Measurements from ENCODE around the gene DSG1. TPM values are rescaled to one million over a fixed set of nuclear protein-coding genes. Genes with fewer than 3 reads are reported as not detected.

The DSG1 gene
- total and polyA plus RNA-seq, 4 donors = not detected

DNA sequence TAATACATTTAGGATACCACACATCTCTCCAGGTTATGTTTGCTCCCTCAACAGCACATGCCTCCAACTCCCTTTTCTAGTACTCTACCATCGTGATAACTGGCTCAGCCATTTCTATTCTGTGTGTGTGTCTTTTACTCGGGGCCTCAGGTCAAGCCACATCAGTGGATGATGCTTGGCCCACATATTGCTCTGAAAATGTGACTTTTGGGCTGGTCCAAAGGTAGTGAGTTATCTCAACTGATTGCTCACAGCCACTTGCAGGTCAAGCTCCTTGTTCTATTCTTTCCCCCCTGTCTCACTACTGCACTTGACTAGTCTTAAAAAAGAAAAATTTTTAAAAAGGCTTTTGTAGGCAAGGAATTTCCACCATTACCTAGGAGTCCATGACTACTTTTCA is 64.1 kb downstream of the DSG1 start:
- no peak overlapping the region for H3K27ac ChIP-seq (ENCODE audit: low read depth in 1 of 2, low read length in 1 of 2)
- H3K9ac ChIP-seq (ENCODE audit: insufficient read depth in 1 of 2, low read length in 2 of 2) = no peak overlapping the region
- no peak for ATAC-seq (ENCODE audit: insufficient read depth, low FRiP score)
- no peaks in the 10 kb centered on the region for H3K4me1 ChIP-seq (ENCODE audit: control insufficient read depth in 5 of 5, insufficient read depth in 5 of 5, low read length in 5 of 5)
- H3K36me3 ChIP-seq (ENCODE audit: control insufficient read depth in 4 of 4, insufficient read depth in 4 of 4, low read length in 4 of 4) = no peaks in the 10 kb centered on the region
- TF ChIP-seq, protein P1, sequence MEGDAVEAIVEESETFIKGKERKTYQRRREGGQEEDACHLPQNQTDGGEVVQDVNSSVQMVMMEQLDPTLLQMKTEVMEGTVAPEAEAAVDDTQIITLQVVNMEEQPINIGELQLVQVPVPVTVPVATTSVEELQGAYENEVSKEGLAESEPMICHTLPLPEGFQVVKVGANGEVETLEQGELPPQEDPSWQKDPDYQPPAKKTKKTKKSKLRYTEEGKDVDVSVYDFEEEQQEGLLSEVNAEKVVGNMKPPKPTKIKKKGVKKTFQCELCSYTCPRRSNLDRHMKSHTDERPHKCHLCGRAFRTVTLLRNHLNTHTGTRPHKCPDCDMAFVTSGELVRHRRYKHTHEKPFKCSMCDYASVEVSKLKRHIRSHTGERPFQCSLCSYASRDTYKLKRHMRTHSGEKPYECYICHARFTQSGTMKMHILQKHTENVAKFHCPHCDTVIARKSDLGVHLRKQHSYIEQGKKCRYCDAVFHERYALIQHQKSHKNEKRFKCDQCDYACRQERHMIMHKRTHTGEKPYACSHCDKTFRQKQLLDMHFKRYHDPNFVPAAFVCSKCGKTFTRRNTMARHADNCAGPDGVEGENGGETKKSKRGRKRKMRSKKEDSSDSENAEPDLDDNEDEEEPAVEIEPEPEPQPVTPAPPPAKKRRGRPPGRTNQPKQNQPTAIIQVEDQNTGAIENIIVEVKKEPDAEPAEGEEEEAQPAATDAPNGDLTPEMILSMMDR (IDR thresholded peaks at IDR 0.05; ENCODE audit: control extremely low read depth, extremely low read depth) = no peak
- 90 to 93% methylated on average over 2 of the region's 2 CpGs for WGBS, 2 donors
- no peak for DNase-seq
- H3K9me3 ChIP-seq (ENCODE audit: control insufficient read depth in 4 of 4, insufficient read depth in 3 of 4, low read length in 3 of 4) = no peaks in the 10 kb centered on the region
- H3K27me3 ChIP-seq (ENCODE audit: control insufficient read depth in 3 of 3, insufficient read depth in 3 of 3, low read length in 2 of 3) = no peaks in the 10 kb centered on the region
- H3K4me3 ChIP-seq = no peak overlapping the region

DNA sequence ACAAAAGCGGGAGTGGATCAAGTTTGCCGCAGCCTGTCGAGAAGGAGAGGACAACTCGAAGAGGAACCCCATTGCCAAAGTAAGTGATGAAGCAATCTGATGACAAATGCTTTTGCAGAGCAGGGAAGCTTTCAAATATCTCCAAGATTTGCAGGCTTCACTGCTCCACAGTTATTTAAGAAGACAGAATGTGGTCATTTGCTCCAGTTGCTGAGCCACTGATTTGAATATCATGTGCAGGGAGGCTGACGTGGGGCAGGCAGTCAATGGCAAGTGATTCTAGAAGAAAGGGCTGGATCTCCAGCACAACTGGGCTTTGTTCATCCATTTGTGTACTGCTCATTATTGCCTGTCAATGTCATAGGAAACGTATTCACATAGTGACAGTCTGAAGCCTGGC is 68.8 kb downstream of the DSG1 start:
- no peaks in the 10 kb centered on the region for H3K27me3 ChIP-seq (ENCODE audit: control insufficient read depth in 3 of 3, insufficient read depth in 3 of 3, low read length in 2 of 3)
- WGBS, 2 donors = 78 to 86% methylated on average over 6 of the region's 6 CpGs
- no peaks in the 10 kb centered on the region for H3K36me3 ChIP-seq (ENCODE audit: control insufficient read depth in 4 of 4, insufficient read depth in 4 of 4, low read length in 4 of 4)
- H3K9ac ChIP-seq (ENCODE audit: insufficient read depth in 1 of 2, low read length in 2 of 2) = no peak overlapping the region
- H3K4me1 ChIP-seq (ENCODE audit: control insufficient read depth in 5 of 5, insufficient read depth in 5 of 5, low read length in 5 of 5) = no peaks in the 10 kb centered on the region
- no peaks in the 10 kb centered on the region for H3K9me3 ChIP-seq (ENCODE audit: control insufficient read depth in 4 of 4, insufficient read depth in 3 of 4, low read length in 3 of 4)
- TF ChIP-seq, protein P1 (IDR thresholded peaks at IDR 0.05; ENCODE audit: control extremely low read depth, extremely low read depth) = no peak
- H3K4me3 ChIP-seq = no peak overlapping the region
- DNase-seq (no peak), ATAC-seq (ENCODE audit: insufficient read depth, low FRiP score) (no peak)
- no peak overlapping the region for H3K27ac ChIP-seq (ENCODE audit: low read depth in 1 of 2, low read length in 1 of 2)

DNA sequence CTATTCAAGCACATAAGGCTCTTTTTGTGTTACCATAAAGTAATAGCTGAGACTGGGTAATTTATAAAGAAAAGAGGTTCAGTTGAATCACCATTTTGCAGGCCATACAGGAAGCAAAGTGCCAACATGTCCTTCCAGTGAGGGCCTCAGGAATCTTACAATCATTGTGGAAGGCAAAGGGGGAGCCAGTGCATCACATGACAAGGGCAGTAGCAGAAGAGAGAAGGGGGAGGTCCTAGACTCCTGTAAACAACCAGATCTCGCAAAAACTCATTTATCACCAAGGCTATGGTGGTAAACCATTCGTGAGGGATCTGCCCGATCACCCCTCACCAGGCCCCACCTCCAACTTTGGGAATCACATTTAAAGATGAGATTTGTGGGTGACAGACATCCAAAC is 75.3 kb downstream of the DSG1 start:
- H3K4me3 ChIP-seq = no peak overlapping the region
- TF ChIP-seq, protein P1 (IDR thresholded peaks at IDR 0.05; ENCODE audit: control extremely low read depth, extremely low read depth) = no peak
- H3K9me3 ChIP-seq (ENCODE audit: control insufficient read depth in 4 of 4, insufficient read depth in 3 of 4, low read length in 3 of 4) = no peaks in the 10 kb centered on the region
- DNase-seq (no peak), ATAC-seq (ENCODE audit: insufficient read depth, low FRiP score) (no peak)
- H3K27me3 ChIP-seq (ENCODE audit: control insufficient read depth in 3 of 3, insufficient read depth in 3 of 3, low read length in 2 of 3) = no peaks in the 10 kb centered on the region
- no peak overlapping the region for H3K9ac ChIP-seq (ENCODE audit: insufficient read depth in 1 of 2, low read length in 2 of 2)
- H3K36me3 ChIP-seq (ENCODE audit: control insufficient read depth in 4 of 4, insufficient read depth in 4 of 4, low read length in 4 of 4) = no peaks in the 10 kb centered on the region
- H3K27ac ChIP-seq (ENCODE audit: low read depth in 1 of 2, low read length in 1 of 2) = no peak overlapping the region
- WGBS, 2 donors = 83 to 95% methylated on average over 3 of the region's 3 CpGs
- H3K4me1 ChIP-seq (ENCODE audit: control insufficient read depth in 5 of 5, insufficient read depth in 5 of 5, low read length in 5 of 5) = peaks cover 1 to 20% (median 9%) of the 10 kb centered on the region in 5 donors
